NCI-H69 (cell line): ENCODE measurements around the gene EYA4.

Experiments used
- DNase-seq: peaks from one replicate; lab custom pipeline; 2025; lab: John Stamatoyannopoulos, UW

EYA4 gene, protein sequence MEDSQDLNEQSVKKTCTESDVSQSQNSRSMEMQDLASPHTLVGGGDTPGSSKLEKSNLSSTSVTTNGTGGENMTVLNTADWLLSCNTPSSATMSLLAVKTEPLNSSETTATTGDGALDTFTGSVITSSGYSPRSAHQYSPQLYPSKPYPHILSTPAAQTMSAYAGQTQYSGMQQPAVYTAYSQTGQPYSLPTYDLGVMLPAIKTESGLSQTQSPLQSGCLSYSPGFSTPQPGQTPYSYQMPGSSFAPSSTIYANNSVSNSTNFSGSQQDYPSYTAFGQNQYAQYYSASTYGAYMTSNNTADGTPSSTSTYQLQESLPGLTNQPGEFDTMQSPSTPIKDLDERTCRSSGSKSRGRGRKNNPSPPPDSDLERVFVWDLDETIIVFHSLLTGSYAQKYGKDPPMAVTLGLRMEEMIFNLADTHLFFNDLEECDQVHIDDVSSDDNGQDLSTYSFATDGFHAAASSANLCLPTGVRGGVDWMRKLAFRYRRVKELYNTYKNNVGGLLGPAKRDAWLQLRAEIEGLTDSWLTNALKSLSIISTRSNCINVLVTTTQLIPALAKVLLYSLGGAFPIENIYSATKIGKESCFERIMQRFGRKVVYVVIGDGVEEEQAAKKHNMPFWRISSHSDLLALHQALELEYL

DNA sequence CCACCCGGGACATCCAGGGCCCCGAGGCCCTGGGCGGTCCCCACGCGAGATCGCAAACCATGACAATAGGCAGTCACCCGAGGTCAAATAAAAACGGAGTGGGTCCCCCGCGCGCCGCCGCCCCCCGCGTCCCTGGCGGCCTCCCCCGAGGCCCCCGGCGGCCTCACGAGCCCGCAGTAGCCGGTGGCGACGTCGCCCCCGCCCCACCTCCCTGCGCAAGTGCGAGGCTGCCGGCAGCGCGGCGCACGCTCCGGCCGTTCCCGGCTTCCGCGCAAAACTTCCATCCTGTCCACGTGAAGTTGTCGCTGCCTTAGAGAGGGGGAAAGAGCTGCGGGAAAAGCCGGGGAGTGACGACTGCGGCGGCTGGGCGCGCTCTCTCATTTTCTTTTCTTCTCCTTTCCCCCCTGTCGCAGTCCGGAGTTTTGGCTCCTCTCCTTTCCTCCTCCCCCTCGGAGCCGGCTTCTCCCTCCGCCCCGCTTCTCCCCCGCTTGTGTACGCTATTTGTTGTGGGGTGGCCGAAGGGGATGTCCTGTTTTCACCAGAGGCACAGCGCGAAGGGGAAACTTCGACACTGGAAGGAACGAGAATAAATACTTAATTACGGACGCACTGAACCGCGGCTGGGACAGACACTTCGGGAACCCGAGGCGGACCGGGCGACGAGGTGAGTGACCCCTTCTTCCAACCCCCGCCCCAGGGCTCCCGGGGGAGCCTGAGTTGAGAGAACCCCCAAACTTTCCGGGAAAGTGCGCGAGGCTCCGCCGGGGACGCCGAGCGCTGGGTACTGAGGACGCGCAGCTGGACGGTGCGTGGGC, at the start of gene EYA4:
Gene EYA4 (plus strand): TSS at position 272 of the 815 bp plus-strand sequence. CDS start 33,424 bp downstream, outside the sequence.
- peak; percentile 47 for DNase-seq

DNA sequence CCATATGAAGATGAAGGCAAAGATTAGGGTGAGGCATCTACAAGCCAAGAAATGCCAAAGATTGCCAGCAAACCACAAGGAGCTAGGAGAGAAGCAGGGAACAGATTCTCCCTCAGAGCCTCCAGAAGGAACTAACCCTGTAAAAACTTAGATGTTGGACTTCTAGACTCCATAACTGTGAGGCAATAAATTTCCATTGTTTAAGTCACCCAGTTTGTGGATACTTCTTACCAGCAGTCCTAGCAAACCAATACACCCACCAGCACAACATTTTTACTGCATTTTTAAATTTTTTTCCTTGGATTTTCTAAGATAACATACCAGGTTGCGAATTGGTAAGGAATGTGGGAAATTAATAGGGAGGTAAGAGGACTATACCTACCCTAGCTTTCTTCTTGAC, 47.8 kb upstream of the EYA4 start:
- no peak for DNase-seq

DNA sequence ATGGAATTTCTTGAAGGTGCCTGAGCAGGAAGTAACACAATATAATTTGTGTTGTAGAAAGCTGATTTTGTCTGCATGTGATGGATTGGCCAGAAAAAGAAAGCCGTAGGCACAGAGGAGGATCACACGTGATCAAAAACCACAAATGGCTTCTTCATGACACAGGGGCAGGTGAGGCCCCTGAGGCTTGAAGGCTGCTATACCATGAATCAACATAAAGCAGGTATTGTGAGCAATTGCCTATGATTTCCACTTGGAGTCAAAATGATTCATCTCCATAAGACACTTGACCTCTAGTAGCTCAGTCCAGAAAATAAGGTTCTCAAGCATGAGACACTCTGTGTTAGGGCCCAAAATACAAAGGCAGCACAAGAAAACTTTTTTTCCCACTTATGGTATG, 42.4 kb upstream of the EYA4 start:
- no peak for DNase-seq

DNA sequence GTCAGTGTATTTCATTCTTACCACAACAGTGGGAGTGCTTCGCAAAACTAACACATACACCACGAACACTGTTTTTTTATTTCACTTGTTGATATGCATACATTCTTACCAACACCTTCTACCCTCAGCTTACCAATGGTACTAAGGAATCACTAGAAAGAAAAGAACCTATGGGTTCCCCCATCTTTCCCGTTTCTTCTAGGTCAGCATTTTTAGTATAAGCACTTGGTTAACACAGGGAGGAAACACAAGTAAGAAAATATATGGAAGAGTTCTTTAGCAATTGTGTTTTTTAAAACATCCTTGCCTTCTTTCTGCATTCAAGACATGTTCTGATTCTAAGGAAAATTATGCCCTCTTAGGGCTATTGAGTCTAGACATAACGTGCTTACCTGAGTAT, 39.9 kb upstream of the EYA4 start:
- DNase-seq: no peak

DNA sequence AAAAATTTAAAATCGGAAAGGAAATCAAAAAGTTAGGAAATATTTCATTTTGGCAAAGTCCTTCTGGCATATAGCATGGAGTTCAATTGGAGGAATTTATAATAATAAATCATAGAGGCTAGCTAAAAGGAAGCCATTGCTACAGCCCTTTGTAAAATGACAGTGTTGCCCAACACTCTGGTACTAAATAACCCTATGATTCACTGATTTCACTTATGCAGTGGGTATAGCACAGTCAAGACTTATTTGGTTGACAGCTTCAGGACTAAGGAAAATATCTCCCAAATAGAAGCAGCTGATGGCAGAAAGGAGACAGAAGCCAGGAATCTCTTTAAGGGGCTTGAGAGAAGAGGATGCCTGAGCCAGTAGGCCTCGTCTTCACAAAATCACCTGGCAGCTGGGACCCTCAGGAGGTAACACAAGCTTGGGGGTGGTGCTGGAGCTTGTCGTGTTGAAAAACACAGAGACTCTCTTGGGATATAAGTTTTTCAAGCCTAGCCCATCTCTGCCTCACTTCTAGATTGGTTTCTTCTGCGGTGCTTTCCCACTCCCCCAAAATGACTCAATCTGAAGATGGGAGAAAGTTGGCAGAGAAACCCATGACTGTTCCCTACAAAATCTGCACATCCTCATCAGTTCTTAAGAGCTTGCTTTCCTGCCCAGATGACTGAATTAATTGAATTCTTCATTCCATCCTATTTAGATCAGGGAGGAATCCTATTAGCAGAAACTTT, 38.4 kb upstream of the EYA4 start:
- DNase-seq: no peak

DNA sequence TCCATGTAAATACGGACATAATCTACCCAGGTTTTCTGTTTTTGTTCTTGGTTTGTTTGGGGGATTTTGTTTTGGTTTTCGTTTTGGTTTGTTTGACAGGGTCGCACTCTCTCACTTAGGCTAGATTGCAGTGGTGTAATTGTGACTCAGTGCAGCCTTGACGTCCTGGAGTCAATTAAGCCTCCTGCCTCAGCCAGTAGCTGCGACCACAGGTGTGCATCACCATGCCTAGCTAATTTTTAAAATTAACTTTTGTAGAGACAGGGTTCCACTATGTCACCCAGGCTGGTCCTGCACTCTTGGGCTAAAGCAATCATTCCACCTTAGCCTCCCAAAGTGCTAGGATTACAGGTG, 37.8 kb upstream of the EYA4 start:
- DNase-seq: no peak

DNA sequence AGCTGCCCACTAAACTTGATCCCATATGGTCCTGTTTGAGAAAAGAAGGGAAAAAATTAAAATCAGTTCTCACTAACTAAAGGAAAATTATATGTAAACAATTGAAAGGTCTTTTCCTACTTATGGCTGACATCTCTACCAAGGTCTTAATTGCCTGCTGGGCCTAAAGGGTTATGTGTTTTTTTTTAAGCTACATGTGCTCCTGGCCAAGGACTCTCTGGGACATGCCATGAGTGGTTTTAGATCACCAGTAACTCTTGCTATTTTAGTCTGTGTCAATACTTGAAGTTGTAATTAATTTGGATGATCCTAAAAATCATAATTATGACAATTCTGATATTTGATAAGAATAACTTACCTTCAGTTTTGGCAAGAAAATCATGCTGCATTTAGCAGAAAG, 35.9 kb upstream of the EYA4 start:
- DNase-seq: no peak

DNA sequence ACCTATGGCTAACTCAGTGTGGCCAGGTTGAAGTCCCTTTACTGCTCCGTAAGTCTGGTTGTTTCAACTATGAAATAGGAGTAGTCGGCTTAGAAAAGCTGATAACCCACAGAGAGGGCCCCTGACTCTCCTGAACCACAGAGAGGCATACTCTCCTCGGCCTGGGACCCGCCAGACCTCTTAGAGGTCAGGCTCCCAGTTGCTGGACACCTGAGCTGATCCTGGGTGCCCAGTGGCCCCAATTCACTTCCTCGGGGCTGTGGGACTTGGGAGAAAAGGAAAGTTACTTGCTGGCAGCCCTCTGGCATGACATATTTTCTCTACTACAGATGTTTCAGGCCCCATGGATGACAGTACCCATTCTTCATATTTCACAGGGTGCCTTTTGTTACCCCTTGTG, 34.2 kb upstream of the EYA4 start:
- no peak for DNase-seq

DNA sequence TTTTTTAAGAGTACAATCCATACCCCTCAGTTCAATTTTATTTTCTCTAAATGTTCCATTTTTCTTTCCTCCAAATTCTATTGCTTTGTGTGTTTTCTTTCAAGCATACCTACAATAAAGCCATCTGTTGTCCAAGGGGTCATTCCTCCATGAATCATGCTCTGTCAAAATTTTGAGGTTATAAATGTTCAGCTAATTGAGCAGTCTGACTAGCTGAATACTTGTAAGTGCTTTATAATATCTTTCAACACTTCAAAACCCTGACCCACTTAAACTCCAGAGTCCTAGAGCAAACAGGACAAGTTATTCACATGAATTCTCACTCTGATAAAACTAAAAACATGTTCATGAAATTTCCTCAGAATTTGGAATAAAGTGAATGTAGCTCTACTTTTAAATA, 33.4 kb upstream of the EYA4 start:
- no peak for DNase-seq

DNA sequence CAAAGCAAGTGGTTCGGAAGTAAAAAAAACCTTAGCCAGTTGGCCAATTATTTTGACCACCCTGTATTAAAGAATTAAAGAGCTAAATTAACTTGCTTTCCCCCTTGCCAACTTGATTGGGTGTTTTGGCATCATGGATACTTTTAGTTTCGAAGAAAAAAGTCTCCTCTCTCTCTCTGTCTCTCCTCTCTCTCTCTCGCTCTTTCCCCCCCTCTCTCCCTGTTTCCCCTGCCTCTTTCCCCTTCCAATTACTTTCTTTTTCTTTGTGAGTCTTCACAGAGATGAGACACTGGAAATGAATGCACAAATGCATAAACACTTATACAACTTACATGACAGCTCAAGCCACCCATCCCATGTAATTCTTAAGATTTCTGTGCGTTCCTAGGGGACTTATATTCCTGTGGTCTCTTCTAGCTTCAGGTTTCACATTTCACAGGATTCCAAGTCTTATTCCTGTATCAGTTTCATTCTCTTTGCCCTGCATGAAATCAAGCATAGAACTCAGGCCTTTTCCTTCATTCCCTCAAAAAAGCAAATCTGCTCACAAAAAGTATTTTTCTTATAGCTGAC, 32.9 kb upstream of the EYA4 start:
- DNase-seq: no peak

DNA sequence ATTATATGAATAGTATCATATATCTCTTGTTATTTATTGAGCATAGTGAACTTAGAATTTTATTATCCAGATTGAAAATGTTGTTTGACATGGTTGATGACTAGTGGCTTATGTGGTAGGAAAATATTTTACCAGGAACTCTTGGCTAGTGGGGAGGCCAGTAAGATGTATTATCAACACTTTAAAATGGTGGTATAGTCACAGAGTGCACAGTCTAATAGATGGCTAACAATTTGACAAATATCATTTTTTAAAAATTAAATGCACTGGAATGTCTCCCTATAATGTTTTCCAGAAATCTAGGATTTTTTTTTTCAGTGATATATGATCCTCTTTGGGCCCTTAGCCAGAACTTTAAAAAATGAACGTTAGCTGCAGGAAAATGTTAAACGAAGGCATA, 26.9 kb upstream of the EYA4 start:
- no peak for DNase-seq

DNA sequence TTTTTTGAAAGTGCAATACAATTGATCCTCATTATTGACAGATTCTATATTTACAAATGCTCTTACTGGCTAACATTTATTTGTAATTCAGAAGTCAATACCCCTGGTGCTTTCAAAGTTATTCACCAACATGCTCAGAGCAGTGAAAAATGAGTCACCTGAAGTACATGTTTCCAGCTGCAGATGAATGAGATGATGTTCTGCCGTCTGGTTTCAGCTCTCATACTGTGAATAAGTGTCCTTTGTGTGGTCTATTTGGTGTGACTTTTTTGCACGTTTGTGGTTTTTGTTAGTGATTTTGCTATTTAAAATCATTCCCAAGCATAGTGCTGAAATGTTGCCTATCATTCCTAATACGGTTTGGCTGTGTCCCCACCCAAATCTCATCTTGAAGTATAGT, 22.3 kb upstream of the EYA4 start:
- no peak for DNase-seq

DNA sequence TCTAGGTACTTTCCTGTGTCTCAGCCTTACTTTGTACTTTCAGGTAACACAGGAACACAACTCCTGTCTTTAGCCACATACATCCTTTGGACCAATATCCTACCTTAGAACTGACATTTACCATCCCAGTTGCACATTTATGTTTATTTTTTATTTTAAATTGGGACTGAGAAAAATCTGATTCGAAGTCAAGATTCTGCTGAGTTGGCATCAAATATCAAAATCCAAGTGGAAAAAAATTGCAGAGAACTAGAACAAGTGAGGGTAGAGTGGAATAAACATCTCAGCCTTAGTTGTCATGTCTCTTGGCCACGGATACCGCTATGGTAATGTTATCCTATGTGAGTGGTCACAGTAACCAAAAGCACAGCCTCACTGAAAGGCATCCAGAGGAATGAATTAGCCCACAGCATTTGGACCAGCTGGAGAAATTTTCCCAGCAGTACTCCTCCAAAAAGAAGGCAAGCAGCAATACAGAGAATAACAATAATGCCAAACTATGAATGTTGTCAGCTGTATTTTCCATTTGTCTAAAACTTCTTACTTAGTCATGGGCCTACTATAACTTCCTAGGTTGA, 17.6 kb upstream of the EYA4 start:
- DNase-seq: no peak

DNA sequence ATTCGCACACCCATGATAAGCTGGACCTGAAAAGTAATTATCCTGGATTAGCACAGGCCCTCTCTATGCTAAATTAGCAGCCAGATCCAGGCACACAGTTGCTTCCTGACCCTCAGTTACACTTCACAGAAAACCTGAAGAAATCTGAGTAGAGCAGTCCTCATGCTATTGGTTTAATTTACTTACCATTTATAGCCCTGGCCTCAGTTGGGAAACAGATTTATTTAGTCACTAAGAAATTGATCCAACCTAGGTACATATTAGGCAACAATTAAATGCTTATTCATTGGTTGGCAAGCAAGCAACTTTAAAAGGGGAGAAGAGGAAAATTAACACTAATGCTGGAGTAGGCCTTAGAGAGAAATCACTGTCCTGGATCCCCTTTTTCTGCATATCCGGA, 15.6 kb upstream of the EYA4 start:
- no peak for DNase-seq

DNA sequence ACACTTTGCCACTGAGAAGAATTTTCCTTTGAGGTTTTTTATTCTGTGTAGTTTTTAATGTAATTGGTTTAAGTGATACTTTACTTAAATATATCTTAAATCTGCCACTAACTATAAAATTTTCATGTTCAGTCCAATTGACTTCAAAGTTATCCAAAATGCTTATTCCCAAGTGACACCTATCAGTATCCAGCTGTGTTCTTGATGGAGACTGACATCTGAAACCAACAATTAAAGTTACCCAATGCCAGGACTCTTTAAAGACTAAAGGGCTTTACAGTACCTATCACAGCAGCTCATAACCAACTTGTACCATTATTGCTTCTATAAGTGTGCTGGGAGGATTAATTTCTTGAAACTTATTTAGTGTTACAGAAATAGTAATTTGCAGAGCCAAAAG, 13.8 kb upstream of the EYA4 start:
- DNase-seq: peak; percentile 4

DNA sequence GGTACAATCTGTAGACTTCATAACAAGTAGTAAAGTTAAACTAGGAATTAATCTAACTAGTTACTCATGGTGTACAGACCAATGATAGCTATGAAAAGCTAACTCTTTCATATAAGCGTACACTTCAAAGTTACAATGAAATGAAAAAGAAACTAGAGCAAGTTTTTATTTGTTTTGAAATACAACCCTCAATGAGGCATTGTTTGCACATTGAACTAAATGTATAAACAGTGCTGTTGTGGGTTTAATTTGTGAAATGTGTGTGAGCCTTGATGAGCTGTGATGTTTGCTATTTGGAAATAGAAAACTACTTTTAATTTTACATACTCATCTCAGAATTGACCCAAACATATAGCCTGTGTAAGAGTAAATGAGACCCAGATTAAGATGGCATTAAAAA, 11.1 kb upstream of the EYA4 start:
- no peak for DNase-seq

DNA sequence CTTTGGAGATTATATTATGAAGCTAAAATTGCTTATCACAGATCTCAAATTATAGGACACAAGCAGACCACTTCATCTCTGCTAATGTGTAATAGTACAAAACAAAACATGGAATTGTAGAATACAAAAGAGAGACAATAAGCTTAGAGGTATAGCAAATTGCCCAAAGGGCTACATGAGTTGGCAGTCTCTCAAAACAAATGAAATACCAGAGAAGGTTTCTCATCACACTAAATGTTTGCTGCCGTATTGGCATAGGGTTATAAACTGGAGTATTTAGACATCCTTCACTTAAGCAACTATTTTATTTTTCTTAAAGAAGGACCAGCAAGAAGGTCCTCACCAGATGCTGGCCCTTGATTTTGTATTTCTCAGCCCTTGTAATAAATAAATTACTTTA, 5.9 kb upstream of the EYA4 start:
- DNase-seq: no peak

DNA sequence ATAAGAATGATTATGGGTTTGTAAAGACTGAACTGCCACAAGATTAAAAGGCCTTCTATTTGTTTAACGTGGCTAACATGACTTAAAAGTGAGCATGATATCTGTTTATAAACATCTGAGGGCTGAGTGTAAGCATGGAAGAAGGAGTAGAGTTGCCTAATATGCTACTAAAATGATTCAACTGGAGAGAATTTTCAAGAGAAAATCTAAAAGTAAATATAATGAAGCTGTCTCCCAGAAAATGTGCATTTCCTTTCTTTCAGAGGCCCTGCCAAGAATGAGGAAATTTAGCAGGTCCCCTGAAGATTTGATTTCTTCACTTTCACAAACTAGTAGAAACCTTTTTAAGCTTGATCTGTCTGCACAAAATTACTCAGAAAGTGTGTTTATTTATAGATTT, 4.2 kb upstream of the EYA4 start:
- DNase-seq: no peak

DNA sequence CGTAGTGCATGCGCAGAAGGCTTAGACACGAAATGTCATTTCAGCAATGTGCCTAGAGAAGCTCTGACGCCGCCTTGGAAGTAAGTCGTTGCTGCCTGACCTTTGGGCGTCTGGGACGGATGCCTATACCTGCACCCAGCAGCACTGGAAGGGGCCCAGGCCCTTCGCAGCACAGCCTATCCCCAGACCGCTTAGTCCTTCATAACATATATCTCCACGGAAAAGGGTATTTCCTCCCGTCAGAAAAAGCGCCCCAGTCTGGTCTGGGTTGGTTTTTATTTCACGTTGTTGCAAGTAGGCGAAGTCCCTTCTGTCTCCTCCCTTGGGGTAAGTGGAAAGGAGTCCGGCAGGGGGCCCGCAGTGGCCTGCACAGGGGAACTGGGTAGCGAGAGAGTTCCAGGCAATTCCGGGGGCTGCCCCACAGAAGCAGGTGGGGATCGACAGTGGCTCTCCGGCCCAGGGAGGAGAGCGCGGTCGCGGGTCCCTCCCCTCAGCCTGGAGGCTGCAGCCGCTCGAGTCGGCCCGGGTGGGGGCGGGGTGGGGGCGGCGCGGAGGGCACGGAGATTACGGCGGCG, 559 bp upstream of the EYA4 start:
- no peak for DNase-seq

DNA sequence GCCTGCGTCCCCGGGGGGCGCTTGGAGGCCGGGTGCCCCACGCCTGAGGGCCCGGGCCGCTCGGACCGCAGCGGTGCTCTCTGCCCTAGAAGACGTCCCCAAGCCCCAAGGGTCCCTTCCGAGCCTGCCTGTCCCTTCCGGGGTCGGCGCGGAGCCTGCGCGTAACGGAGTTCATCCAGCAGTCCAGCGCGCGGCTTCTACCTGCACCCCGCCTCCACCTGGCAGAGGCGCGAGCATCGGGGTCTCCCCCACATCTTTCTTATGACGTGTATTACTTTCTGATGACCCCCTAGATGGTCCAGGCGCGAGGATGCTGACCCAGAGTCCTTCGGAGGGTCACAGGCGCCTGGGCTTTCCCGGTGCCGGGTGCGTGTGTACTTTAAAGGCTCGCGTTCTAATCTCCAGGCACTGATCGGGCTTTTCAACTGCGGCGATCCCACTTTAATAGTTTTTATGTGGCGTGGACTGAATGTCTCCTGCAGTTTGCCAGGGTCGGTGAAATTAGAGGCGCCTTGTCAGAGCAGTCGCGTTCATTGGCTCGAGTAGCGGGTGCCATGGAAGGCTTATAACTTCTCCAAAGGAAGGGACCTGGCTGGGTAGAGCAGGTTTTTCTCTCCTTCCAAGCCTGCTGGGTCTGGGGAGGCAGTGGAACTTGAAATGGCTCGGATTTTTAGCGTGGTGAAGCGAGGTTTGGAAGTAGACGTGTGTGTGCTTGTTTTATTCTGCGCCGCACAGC, 912 bp downstream of the EYA4 start:
- DNase-seq: peak; percentile 26
